Body of pancreas (tissue), 4 donors: ENCODE measurements around the gene ANO4.

Experiments used
- POLR2A ChIP-seq, 3 donors: fragments of 450-650 bp; IDR thresholded peaks; one replicate each; pipeline ENCODE4 v1.6.1; 2016; ENCODE audit warnings: antibody characterized with exemption in 3 of 3, mild to moderate bottlenecking in 2 of 3
- TF ChIP-seq, protein P1 (sequence below), 7 experiments: fragments of 450-650 bp in 4 of 7; fragments of 200-600 bp in 3 of 7; sonication (generic) in 3 of 7; IDR thresholded peaks; one replicate each; pipeline ENCODE4 v1.5.1; 2016 to 2019; ENCODE audit warnings: antibody characterized with exemption in 7 of 7

DNA sequence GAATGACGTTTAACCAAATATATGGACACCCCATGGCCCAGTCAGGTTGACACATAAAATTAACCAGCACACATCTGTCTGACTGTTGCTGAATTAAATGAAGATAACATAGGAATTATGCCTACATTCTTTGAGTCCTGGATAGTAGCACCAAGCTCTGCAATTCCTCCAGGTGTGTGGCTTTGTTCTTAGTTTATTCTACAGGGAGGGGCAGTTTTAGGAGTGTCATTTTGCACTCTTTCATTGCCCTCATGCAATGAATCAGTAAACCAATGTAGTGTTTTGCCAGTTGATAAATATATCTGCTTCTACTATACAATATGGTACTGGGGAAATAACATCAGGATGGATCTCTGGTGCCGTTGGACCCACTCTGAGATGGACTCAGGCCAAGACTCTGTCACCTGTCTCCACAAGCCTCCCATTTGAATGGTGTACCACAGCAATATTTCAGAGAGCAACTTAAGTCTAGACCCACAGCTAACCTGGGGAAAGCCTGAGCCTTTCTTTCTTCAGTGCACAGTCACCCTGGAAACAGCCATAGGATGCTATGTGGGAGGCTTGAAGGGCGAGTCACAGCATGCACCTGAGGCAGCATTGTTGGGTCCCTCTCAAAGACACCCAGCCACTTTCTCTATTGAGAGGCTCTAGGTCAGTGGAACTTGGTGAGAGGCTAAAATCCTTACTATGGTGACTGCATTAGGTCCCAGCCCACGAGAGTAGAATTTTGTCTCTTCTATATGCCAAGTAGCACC lies 73.2 kb downstream of the ANO4 start:
- no peak for TF ChIP-seq POLR2A (IDR thresholded peaks at IDR 0.05)
- TF ChIP-seq, protein P1, sequence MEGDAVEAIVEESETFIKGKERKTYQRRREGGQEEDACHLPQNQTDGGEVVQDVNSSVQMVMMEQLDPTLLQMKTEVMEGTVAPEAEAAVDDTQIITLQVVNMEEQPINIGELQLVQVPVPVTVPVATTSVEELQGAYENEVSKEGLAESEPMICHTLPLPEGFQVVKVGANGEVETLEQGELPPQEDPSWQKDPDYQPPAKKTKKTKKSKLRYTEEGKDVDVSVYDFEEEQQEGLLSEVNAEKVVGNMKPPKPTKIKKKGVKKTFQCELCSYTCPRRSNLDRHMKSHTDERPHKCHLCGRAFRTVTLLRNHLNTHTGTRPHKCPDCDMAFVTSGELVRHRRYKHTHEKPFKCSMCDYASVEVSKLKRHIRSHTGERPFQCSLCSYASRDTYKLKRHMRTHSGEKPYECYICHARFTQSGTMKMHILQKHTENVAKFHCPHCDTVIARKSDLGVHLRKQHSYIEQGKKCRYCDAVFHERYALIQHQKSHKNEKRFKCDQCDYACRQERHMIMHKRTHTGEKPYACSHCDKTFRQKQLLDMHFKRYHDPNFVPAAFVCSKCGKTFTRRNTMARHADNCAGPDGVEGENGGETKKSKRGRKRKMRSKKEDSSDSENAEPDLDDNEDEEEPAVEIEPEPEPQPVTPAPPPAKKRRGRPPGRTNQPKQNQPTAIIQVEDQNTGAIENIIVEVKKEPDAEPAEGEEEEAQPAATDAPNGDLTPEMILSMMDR (IDR thresholded peaks at IDR 0.05), result no peak
